Neural progenitor cell (in vitro differentiated cells): ENCODE measurements around the gene ORAI2. TPM values are rescaled to one million over a fixed set of nuclear protein-coding genes. Genes with fewer than 3 reads are reported as not detected.
"Not testable (repeated sequence)": the region's sequence is repeated elsewhere in the genome, so short reads cannot be mapped to it uniquely, and the experiment has no call there.

Experiments used
- DNase-seq: peaks from one replicate; pipeline ENCODE4 v3.0.0-alpha.2; 2016; ENCODE audit warnings: low spot score
- H2AFZ ChIP-seq: fragments of 200-600 bp; sonication (generic); replicated peaks from 2 replicates; pipeline ENCODE4 v1.6.1; 2016; ENCODE audit warnings: antibody characterized with exemption
- H3F3A ChIP-seq: fragments of 200-600 bp; sonication (generic); 2 replicates; pipeline ENCODE4 v1.6.1; 2016; ENCODE audit warnings: antibody characterized with exemption, low read depth
- H3K27ac ChIP-seq: fragments of 200-600 bp; sonication (generic); 2 replicates; pipeline ENCODE4 v1.5.1; 2016; ENCODE audit warnings: mild to moderate bottlenecking
- H3K27me3 ChIP-seq: fragments of 200-600 bp; sonication (generic); 2 replicates; pipeline ENCODE4 v1.6.1; 2016; ENCODE audit warnings: mild to moderate bottlenecking, moderate library complexity
- H3K36me3 ChIP-seq: fragments of 200-600 bp; sonication (generic); 2 replicates; pipeline ENCODE4 v1.5.1; 2016
- H3K4me1 ChIP-seq: fragments of 200-600 bp; sonication (generic); 2 replicates; pipeline ENCODE4 v1.6.1; 2016; ENCODE audit warnings: mixed run types
- H3K4me2 ChIP-seq: fragments of 200-600 bp; sonication (generic); 2 replicates; pipeline ENCODE4 v1.6.1; 2016
- H3K4me3 ChIP-seq: fragments of 200-600 bp; sonication (generic); 2 replicates; pipeline ENCODE4 v1.5.1; 2016
- H3K79me2 ChIP-seq: fragments of 200-600 bp; sonication (generic); 2 replicates; pipeline ENCODE4 v1.6.1; 2016; ENCODE audit warnings: low read depth
- H3K9ac ChIP-seq: fragments of 200-600 bp; sonication (generic); 2 replicates; pipeline ENCODE4 v1.6.1; 2016
- H3K9me3 ChIP-seq: fragments of 200-600 bp; sonication (generic); 2 replicates; pipeline ENCODE4 v1.5.1; 2016; ENCODE audit warnings: low read depth
- H4K20me1 ChIP-seq: fragments of 200-600 bp; sonication (generic); 2 replicates; pipeline ENCODE4 v1.6.1; 2016; ENCODE audit warnings: low read depth
- H3K27ac Mint-ChIP-seq: 3 replicates; pipeline ENCODE4 v1.8.0; 2021; ENCODE audit warnings: mixed read lengths
- H3K27me3 Mint-ChIP-seq: 2 replicates; pipeline ENCODE4 v1.8.0; 2022; ENCODE audit warnings: low read depth, mild to moderate bottlenecking, inconsistent platforms, moderate library complexity, mixed read lengths; ENCODE audit not compliant: insufficient read depth
- H3K36me3 Mint-ChIP-seq: 3 replicates; pipeline ENCODE4 v1.8.0; 2021; ENCODE audit warnings: mixed read lengths
- H3K4me1 Mint-ChIP-seq: 3 replicates; pipeline ENCODE4 v1.8.0; 2021; ENCODE audit warnings: mixed read lengths
- H3K4me3 Mint-ChIP-seq: 3 replicates; pipeline ENCODE4 v1.8.0; 2021; ENCODE audit warnings: mild to moderate bottlenecking, moderate library complexity, mixed read lengths
- H3K9me3 Mint-ChIP-seq: 3 replicates; pipeline ENCODE4 v1.8.0; 2020; ENCODE audit warnings: mixed read lengths
- CTCF ChIP-seq: fragments of 200-600 bp; sonication (generic); IDR thresholded peaks from 2 replicates; pipeline ENCODE4 v1.5.1; 2017; ENCODE audit warnings: antibody characterized with exemption, mild to moderate bottlenecking
- EZH2 ChIP-seq: fragments of 200-600 bp; sonication (generic); IDR thresholded peaks from 2 replicates; pipeline ENCODE4 v1.6.1; 2017; ENCODE audit warnings: antibody characterized with exemption, mild to moderate bottlenecking, moderate library complexity
- EZH2phosphoT487 ChIP-seq: fragments of 200-600 bp; sonication (generic); IDR thresholded peaks from 2 replicates; pipeline ENCODE4 v1.6.1; 2017; ENCODE audit warnings: antibody characterized with exemption
- total RNA-seq: library from RNA; depleted of rRNA; stranded (reverse); fragments of >200 nt; gene quantifications from 2 replicates; pipeline ENCODE4 v1.2.3, GENCODE V29; 2015; ENCODE audit warnings: low replicate concordance

Gene ORAI2
- total RNA-seq, 1 donor from 2014 or later, result 15.7 TPM

DNA sequence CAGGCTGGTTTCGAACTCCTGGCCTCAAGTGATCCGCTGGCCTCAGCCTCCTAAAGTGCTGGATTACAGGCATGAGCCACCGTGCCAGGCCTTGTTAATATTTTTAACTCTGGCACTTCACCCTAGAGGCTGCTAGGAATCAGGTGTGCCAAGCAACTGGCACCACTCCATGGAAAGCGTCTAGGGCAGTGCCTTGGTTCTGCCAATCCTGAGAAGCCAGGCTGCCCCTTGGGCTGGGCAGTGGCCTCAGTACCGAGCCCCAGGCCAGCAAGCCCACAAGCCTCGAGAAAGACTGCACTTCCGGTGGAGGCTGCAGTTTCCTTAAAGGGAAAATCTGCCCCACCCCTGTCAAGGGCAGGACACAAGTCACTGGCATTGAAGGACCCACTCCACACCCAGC is 19.9 kb downstream of the ORAI2 start:
- no peaks in the 10 kb centered on the region for H3K9me3 Mint-ChIP-seq

DNA sequence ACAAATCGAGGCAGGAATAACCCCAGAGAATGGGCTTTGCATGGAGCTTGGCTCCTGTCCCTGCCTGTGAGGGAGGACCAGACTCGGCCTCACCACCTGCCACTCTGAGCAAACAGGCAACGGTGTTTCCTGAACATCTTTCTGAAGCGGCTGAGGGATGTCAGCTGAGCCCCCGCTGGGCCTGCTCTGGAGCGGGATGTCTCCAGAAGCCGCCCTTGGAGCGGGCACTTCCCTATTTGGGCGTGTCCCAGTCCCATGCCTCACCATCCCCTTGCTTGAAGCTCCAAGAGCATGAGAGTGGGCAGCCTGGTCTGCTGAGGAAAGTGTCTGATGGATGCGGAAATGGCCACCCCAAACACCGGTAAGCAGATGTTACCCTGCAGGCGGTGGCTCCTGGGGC is 21.1 kb downstream of the ORAI2 start:
- no peak overlapping the region for H2AFZ ChIP-seq
- no peak overlapping the region for H3K27ac Mint-ChIP-seq
- no peak for DNase-seq

More for the DNA sequence above, 19.9 kb downstream of the ORAI2 start:
- Mint-ChIP-seq H3K27me3 (peaks cover 2% of the 10 kb centered on the region), H3K4me1 (peaks cover 2% of the 10 kb centered on the region), H3K27ac (no peak overlapping the region), H3K4me3 (no peak overlapping the region), H3K36me3 (peaks cover 6% of the 10 kb centered on the region)
- Histone ChIP-seq H2AFZ (no peak overlapping the region), H3F3A (peaks cover 10% of the 10 kb centered on the region), H3K27ac (no peak overlapping the region), H3K4me2 (no peak overlapping the region), H3K4me1 (peaks cover 9% of the 10 kb centered on the region), H3K9ac (no peak overlapping the region), H3K79me2 (no peaks in the 10 kb centered on the region), H4K20me1 (no peaks in the 10 kb centered on the region), H3K27me3 (no peaks in the 10 kb centered on the region), H3K4me3 (no peak overlapping the region), H3K9me3 (no peaks in the 10 kb centered on the region), H3K36me3 (no peaks in the 10 kb centered on the region)
- TF ChIP-seq CTCF (no peak), EZH2phosphoT487 (no peak), EZH2 (no peak)
- no peak for DNase-seq

DNA sequence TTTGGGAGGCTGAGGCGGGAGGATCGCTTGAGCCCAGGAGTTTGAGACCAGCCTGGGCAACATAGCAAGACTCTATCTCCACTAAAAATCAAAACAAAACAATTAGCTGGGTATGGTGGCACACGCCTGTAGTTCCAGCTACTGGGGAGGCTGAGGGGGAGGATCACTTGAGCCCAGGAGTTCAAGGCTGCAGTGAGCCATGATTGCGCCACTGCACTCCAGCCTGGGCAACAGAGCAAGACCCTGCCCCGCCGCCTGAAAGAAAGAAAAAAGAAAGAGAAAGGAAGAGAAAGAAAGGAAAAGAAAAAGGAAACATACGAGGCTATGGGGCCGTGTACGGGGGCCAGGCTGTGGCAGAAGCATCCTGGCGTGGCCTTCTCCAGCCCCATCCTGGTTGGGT is 21.6 kb downstream of the ORAI2 start:
- not testable (repeated sequence) for H3K4me1 Mint-ChIP-seq, H3K4me1 ChIP-seq, H3K27ac Mint-ChIP-seq, H3K4me2 ChIP-seq, H3K4me3 ChIP-seq, H3K36me3 ChIP-seq, H3K27me3 Mint-ChIP-seq, H3K4me3 Mint-ChIP-seq, H3K27me3 ChIP-seq, H3K9ac ChIP-seq, H2AFZ ChIP-seq, H3K27ac ChIP-seq, H3K9me3 ChIP-seq, DNase-seq, H3K36me3 Mint-ChIP-seq, H3K9me3 Mint-ChIP-seq, H3K79me2 ChIP-seq, H4K20me1 ChIP-seq
- H3F3A ChIP-seq, result peaks cover 10% of the 10 kb centered on the region

More for the DNA sequence above, 21.1 kb downstream of the ORAI2 start:
- H3K9me3 Mint-ChIP-seq, result no peaks in the 10 kb centered on the region
- no peaks in the 10 kb centered on the region for H3K36me3 ChIP-seq
- peaks cover 2% of the 10 kb centered on the region for H3K36me3 Mint-ChIP-seq
- H3K4me2 ChIP-seq, result no peak overlapping the region
- no peak overlapping the region for H3K4me3 Mint-ChIP-seq
- no peak overlapping the region for H3K27ac ChIP-seq
- no peaks in the 10 kb centered on the region for H3K27me3 ChIP-seq
- no peaks in the 10 kb centered on the region for H3K79me2 ChIP-seq
- H3K27me3 Mint-ChIP-seq, result peaks cover 2% of the 10 kb centered on the region
- no peak for TF ChIP-seq EZH2phosphoT487
- no peak for TF ChIP-seq CTCF
- no peak for TF ChIP-seq EZH2
- no peaks in the 10 kb centered on the region for H4K20me1 ChIP-seq
- no peak overlapping the region for H3K9ac ChIP-seq
- H3K4me1 ChIP-seq, result peaks cover 9% of the 10 kb centered on the region
- peaks cover 2% of the 10 kb centered on the region for H3K4me1 Mint-ChIP-seq
- H3K9me3 ChIP-seq, result no peaks in the 10 kb centered on the region
- H3K4me3 ChIP-seq, result no peak overlapping the region
- peaks cover 10% of the 10 kb centered on the region for H3F3A ChIP-seq

DNA sequence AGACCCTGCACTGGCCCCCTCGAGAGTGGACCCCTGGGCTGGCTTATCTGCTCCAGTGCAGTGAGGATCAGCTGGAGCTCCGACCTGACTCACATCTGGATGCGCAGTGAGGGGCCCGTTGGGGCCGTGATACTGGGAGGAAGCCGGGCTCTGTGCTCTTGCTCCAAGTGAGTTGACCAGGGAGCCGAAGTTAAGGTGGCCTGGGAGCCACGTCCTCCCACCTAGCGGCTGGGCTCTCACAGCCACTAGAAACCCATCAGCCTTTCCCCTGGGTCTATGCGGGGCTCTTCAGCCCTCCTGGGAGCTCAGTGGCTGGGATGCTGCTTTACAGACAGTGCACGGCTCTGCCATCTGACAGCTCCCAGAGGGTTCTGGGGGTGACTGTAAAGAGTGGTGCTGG is 22.2 kb downstream of the ORAI2 start:
- Mint-ChIP-seq H3K9me3 (no peaks in the 10 kb centered on the region), H3K36me3 (peaks cover 2% of the 10 kb centered on the region), H3K4me3 (no peak overlapping the region), H3K27ac (no peak overlapping the region), H3K27me3 (peaks cover 2% of the 10 kb centered on the region), H3K4me1 (peaks cover 2% of the 10 kb centered on the region)
- no peak overlapping the region for H3K9ac ChIP-seq
- H3K79me2 ChIP-seq, result no peaks in the 10 kb centered on the region
- H2AFZ ChIP-seq, result no peak overlapping the region
- H3K27me3 ChIP-seq, result no peaks in the 10 kb centered on the region
- no peaks in the 10 kb centered on the region for H3K36me3 ChIP-seq
- H3K9me3 ChIP-seq, result no peaks in the 10 kb centered on the region
- H4K20me1 ChIP-seq, result no peaks in the 10 kb centered on the region
- H3K27ac ChIP-seq, result no peak overlapping the region
- TF ChIP-seq EZH2phosphoT487, result no peak
- TF ChIP-seq CTCF, result no peak
- no peak for TF ChIP-seq EZH2
- DNase-seq, result no peak
- peaks cover 8% of the 10 kb centered on the region for H3F3A ChIP-seq
- H3K4me3 ChIP-seq, result no peak overlapping the region
- H3K4me1 ChIP-seq, result peaks cover 9% of the 10 kb centered on the region
- H3K4me2 ChIP-seq, result no peak overlapping the region
